ENCODE data around the gene ZNF592.

ZNF592 gene

GRCh38 chr15:84782346-84782745 is 34.0 kb downstream of the ZNF592 start:
- no peak for DNase-seq

GRCh38 chr15:84783493-84784251 is 35.3 kb downstream of the ZNF592 start:
- no peak for DNase-seq

GRCh38 chr15:84784262-84784661 is 35.9 kb downstream of the ZNF592 start:
- no peak for DNase-seq

GRCh38 chr15:84785053-84785452 is 36.7 kb downstream of the ZNF592 start:
- no peak for DNase-seq

GRCh38 chr15:84788500-84788899 is 40.1 kb downstream of the ZNF592 start:
- DNase-seq, result no peak

- peak; percentile 41 for DNase-seq
Measured at GRCh38 chr15:84789762-84790161, 41.4 kb downstream of the ZNF592 start.

GRCh38 chr15:84790676-84791075 is 42.3 kb downstream of the ZNF592 start:
- no peak for DNase-seq

- DNase-seq, result no peak
Measured at GRCh38 chr15:84791763-84792162, 43.4 kb downstream of the ZNF592 start.

- no peak for DNase-seq
Measured at GRCh38 chr15:84793431-84794161, 45.2 kb downstream of the ZNF592 start.

- no peak for DNase-seq
Measured at GRCh38 chr15:84794162-84794547, 45.8 kb downstream of the ZNF592 start.

- no peak for DNase-seq
Measured at GRCh38 chr15:84795186-84795585, 46.8 kb downstream of the ZNF592 start.

GRCh38 chr15:84797212-84797611 is 48.8 kb downstream of the ZNF592 start:
- no peak for DNase-seq

- no peak for DNase-seq
Measured at GRCh38 chr15:84797801-84798200, 49.4 kb downstream of the ZNF592 start.

- DNase-seq, result no peak
Measured at GRCh38 chr15:84798436-84798946, 50.1 kb downstream of the ZNF592 start.

- DNase-seq, result no peak
Measured at GRCh38 chr15:84799511-84800187, 51.3 kb downstream of the ZNF592 start.

- no peak for DNase-seq
Measured at GRCh38 chr15:84800365-84800806, 52.0 kb downstream of the ZNF592 start.

- no peak for DNase-seq
Measured at GRCh38 chr15:84804005-84804900, 55.9 kb downstream of the ZNF592 start.

- no peak for DNase-seq
Measured at GRCh38 chr15:84805221-84805620, 56.8 kb downstream of the ZNF592 start.

- no peak for DNase-seq
Measured at GRCh38 chr15:84807228-84807627, 58.8 kb downstream of the ZNF592 start.

GRCh38 chr15:84810073-84810840 is 61.9 kb downstream of the ZNF592 start:
- no peak for DNase-seq

GRCh38 chr15:84811151-84811550 is 62.8 kb downstream of the ZNF592 start:
- DNase-seq, result no peak

- DNase-seq, result no peak
Measured at GRCh38 chr15:84811828-84812227, 63.4 kb downstream of the ZNF592 start.
